Right lobe of liver (tissue), 4 donors: ENCODE data around the gene ANGPTL4.

ENCODE experiments used
- POLR2A ChIP-seq: fragments of 450-650 bp; IDR thresholded peaks from one replicate; pipeline ENCODE4 v1.6.1; 2017; ENCODE audit warnings: antibody characterized with exemption, mild to moderate bottlenecking
- TF ChIP-seq, protein P1 (sequence below), 4 donors: fragments of 200-600 bp in 3 of 4; fragments of 450-650 bp in 1 of 4; IDR thresholded peaks; one replicate each; pipeline versions ENCODE4 v1.5.1 to v1.8.0; 2016 to 2022; ENCODE audit warnings: antibody characterized with exemption in 4 of 4, mild to moderate bottlenecking in 2 of 4
- donor health status: DM: no; HTN: no; CAD: no.
- donor health status: DM: no; HTN: no; CAD: no.
- donor health status: DM: no; HTN: yes; CAD: no.

DNA sequence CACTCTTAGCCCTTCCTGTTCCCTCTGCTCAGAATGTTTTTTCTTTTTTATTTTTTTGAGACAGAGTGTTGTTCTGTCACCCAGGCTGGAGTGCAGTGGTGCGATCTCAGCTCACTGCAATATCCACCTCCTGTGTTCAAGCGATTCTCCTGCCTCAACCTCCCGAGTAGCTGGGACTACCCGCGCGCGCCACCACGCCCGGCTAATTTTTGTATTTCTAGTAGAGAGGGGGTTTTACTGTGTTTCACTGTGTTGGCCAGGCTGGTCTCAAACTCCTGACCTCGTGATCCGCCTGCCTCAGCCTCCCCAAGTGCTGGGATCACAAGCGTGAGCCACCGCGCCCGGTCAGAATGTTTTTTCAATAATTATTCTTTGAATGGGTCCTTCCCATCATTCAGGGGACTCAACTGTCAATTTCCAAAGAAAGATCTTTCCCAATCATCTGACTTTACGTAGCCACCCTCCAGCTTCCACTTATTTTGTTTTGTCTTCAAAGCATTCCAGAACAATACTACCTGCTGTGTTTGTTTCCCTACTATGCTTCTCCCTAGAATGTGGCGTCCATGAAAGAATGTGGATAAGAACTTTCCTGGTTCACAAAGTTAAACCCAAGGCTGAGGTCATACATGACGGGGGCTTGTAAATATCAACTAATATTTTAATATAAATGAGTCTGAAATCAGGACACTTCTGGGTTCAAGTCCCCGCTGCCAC lies 44.0 kb upstream of the ANGPTL4 start:
- TF ChIP-seq POLR2A: no peak
- TF ChIP-seq, protein P1, sequence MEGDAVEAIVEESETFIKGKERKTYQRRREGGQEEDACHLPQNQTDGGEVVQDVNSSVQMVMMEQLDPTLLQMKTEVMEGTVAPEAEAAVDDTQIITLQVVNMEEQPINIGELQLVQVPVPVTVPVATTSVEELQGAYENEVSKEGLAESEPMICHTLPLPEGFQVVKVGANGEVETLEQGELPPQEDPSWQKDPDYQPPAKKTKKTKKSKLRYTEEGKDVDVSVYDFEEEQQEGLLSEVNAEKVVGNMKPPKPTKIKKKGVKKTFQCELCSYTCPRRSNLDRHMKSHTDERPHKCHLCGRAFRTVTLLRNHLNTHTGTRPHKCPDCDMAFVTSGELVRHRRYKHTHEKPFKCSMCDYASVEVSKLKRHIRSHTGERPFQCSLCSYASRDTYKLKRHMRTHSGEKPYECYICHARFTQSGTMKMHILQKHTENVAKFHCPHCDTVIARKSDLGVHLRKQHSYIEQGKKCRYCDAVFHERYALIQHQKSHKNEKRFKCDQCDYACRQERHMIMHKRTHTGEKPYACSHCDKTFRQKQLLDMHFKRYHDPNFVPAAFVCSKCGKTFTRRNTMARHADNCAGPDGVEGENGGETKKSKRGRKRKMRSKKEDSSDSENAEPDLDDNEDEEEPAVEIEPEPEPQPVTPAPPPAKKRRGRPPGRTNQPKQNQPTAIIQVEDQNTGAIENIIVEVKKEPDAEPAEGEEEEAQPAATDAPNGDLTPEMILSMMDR (IDR thresholded peaks at IDR 0.05): no peak
